NCI-H2029 (cell line): ENCODE data around the gene ALDH3B1.
A peak's percentile ranks its signal among the peaks of the same experiment; 100 is the strongest.
"Not testable (repeated sequence)": the region's sequence is repeated elsewhere in the genome, so short reads cannot be mapped to it uniquely, and the experiment has no call there.

Source experiments
- DNase-seq: peaks from one replicate; lab custom pipeline; 2025; lab: John Stamatoyannopoulos, UW

The ALDH3B1 gene, protein sequence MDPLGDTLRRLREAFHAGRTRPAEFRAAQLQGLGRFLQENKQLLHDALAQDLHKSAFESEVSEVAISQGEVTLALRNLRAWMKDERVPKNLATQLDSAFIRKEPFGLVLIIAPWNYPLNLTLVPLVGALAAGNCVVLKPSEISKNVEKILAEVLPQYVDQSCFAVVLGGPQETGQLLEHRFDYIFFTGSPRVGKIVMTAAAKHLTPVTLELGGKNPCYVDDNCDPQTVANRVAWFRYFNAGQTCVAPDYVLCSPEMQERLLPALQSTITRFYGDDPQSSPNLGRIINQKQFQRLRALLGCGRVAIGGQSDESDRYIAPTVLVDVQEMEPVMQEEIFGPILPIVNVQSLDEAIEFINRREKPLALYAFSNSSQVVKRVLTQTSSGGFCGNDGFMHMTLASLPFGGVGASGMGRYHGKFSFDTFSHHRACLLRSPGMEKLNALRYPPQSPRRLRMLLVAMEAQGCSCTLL

DNA sequence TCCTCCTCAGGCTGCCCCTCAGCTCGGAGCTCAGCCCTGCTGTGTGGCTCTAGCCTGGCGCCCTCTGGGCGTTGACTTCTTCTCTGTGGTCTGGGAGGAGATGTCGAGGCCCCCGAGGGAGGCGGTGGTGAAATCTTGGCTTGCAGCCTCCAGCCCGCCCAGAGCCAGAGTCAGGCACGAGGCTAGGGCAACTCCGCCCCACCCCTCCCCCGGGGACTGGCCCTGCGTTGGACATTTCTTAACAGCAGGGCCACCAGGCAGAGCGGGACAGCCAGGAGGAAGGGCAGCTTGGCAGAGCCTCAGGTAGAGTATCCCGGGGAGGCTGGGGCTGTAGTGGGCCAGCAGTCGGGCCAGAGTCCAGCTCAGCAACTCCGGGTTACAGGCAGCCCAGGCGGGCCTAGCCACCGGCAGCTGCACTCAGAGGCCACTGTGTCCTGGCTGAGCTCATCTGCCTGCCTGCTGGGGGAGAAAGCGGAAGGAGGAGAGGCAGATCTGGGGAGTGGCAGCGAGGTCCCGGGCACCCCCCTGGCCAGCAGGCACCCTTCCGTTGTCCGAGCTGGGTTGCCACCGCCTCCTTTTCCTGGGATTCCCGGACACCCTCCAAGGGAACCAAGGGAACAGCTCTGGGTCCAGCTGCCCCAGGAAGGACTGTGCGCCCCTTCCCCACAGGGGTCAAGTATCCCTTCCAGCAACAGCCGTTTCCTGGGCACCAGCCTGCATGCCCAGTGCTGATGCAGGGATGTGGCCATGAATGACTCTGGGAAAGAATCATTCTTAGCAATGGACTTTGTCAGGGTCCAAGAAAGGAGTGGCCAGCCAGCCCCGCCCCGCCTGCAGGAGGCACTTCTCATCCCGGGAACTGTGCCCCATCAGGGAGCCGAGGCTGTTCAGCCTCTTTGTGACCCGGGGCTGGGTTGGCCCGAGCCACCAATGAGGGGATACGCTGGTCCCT lies at the start of gene ALDH3B1:
ALDH3B1 (plus strand) TSS at position 238 of the 952 bp plus-strand sequence. CDS start 4,971 bp downstream, outside the sequence.
- DNase-seq: no peak

GRCh38 chr11:67963217-67963616 lies 46.9 kb upstream of the ALDH3B1 start:
- not testable (repeated sequence) for DNase-seq

DNA sequence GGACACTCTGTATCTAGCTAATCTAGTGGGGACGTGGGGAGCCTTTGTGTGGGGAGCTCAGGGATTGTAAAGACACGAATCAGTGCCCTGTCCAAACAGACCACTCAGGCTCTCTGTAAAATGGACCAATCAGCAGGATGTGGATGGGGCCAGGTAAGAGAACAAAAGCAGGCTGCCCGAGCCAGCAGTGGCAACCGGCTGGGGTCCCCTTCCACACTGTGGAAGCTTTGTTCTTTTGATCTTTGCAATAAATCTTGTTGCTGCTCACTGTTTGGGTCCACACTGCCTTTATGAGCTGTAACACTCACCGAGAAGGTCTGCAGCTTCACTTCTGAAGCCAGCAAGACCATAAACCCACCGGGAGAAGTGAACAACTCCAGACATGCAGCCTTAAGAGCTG lies 46.2 kb upstream of the ALDH3B1 start:
- DNase-seq: not testable (repeated sequence)

- DNase-seq: not testable (repeated sequence)
These were observed 45.4 kb upstream of the ALDH3B1 start for GRCh38 chr11:67964746-67965145.

- not testable (repeated sequence) for DNase-seq
These were observed 44.2 kb upstream of the ALDH3B1 start for GRCh38 chr11:67965830-67966348.

- DNase-seq: not testable (repeated sequence)
These were observed 35.4 kb upstream of the ALDH3B1 start for GRCh38 chr11:67974746-67975145.

DNA sequence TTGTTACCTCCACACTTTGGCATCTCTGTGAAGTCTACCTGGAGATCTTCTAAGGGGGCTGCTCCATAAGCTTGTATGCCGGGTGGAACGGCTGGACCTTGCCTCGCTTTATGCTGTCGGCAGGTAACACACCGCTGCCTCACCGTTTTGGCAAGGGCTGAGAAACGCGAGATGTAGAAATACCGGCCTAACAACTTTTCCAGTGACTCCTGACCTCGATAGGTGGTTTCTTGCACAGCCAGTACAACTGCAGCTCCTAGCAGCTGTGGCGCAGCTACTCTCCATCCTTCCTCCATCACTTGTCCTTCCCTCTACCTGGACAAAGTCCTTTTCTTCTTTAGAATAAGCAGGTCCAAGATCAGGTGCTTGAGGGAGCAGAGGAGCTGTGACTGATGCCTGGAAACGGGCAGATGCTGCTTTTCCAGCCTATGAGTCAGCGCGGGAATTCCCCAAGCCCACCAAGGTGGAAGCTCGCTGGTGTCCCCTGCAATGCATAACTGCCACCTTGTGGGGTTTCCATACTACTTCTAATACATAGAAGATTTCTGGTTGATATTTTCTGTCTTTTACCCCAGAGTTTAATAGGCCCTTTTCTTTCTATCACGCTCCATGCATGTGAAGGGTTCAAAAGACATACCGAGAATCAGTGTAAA lies 31.2 kb upstream of the ALDH3B1 start:
- DNase-seq: peak; percentile 7

- DNase-seq: not testable (repeated sequence)
These were observed 28.9 kb upstream of the ALDH3B1 start for GRCh38 chr11:67981226-67981625.

- DNase-seq: not testable (repeated sequence)
These were observed 27.8 kb upstream of the ALDH3B1 start for GRCh38 chr11:67982255-67982857.

- no peak for DNase-seq
These were observed 26.2 kb upstream of the ALDH3B1 start for GRCh38 chr11:67983951-67984350.

- DNase-seq: not testable (repeated sequence)
These were observed 24.8 kb upstream of the ALDH3B1 start for GRCh38 chr11:67985302-67985701.

DNA sequence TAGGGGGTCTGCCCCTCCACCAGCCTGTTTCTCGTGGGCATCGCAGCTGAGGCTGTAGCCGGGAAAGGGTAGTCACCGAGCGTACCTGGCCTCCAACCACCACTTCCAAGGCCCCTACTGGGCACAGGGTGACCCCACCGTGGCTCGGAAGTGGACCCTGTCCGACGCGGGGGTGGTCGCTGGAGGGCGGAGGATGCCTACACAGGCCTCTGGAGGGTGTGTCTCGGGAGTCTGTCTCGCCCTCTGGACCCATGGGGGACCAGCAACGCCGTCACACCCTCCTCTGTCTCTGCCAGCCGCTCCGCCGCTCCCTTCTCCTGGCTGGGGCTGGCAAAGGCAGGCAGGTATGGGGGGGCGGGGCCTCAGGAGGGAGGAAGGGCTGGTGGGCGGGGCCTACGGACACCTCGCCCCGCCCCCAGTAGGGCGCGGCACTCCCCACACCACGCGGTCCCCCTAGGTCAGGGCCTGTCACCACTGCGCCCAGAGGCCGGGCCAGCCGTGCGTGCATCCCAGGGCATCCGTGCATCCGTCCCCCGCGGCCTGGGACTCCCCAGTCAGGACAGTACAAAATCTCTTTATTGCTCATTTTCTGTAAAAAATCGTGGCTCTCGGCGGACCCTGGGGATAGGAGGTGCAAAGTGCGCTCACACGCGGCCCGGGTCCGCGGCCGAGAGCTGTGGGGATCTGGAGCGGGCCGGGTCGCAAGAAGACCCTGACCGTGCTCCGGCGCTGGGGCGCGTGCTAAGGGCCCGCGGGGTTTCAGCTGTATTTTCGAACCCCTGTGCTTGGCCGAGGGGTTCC lies 19.4 kb upstream of the ALDH3B1 start:
- DNase-seq: not testable (repeated sequence)

DNA sequence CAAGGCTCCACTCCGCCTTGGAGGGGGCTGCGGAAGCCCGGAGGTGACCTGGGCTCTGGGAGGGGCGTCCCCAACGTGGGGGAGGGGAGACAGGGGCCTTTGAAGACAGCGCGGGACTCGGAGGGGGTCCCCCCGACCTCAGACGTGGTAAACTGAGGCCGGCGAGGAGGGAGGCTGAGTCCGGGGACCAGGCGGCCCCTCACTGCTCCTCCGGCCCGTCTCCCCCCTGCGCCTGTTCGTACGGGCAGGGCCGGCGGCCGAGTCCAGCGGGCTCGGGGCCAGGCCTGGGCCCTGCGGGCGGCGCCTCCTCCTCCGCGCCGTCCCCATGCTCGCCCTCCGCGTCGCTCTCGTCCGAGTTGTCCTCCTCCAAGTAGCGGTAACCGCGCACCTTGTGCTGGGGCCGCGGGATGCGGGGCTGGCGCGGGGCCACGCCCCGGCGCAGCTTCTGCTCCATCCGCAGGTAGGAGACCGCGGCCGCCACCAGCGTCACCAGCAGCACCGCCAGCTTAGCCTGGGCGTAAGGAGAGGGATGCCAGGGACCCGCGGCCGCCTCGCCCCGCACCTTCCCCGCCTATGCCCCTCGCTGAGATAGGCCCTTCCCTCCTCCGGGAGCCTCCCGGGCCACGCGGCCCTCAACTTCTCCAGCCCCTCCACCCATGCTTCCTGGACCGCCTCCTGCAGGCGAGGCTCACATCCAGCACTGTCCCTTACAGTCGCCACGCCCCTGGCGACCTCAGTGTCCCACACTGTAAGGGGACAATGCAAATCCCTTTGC lies 18.6 kb upstream of the ALDH3B1 start:
- not testable (repeated sequence) for DNase-seq

- DNase-seq: peak; percentile 25
These were observed 16.3 kb upstream of the ALDH3B1 start for GRCh38 chr11:67993821-67994220.

- DNase-seq: not testable (repeated sequence)
These were observed 15.7 kb upstream of the ALDH3B1 start for GRCh38 chr11:67994387-67994786.

- DNase-seq: not testable (repeated sequence)
These were observed 15.0 kb upstream of the ALDH3B1 start for GRCh38 chr11:67995129-67995528.

- DNase-seq: not testable (repeated sequence)
These were observed 14.5 kb upstream of the ALDH3B1 start for GRCh38 chr11:67995579-67995978.

DNA sequence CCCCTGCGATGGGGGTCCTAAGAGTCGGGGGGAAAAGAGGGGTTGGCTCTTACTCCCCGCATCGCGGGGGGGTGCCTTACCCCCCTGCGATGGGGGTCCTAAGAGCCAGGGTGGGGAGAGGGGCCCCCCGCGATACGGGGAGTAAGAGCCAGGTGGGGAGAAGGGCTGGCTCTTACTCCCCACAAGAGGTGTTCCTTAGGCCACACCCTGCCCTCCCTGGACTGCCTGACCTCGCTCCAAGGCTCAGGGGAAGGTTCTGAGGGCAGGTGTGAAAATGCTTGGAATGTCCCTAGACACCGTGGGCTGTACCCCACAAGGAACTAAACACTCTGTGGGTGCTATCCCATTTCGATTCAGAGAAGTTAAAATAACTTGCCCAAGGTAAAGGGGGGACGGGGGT lies 14.1 kb upstream of the ALDH3B1 start:
- no peak for DNase-seq

DNA sequence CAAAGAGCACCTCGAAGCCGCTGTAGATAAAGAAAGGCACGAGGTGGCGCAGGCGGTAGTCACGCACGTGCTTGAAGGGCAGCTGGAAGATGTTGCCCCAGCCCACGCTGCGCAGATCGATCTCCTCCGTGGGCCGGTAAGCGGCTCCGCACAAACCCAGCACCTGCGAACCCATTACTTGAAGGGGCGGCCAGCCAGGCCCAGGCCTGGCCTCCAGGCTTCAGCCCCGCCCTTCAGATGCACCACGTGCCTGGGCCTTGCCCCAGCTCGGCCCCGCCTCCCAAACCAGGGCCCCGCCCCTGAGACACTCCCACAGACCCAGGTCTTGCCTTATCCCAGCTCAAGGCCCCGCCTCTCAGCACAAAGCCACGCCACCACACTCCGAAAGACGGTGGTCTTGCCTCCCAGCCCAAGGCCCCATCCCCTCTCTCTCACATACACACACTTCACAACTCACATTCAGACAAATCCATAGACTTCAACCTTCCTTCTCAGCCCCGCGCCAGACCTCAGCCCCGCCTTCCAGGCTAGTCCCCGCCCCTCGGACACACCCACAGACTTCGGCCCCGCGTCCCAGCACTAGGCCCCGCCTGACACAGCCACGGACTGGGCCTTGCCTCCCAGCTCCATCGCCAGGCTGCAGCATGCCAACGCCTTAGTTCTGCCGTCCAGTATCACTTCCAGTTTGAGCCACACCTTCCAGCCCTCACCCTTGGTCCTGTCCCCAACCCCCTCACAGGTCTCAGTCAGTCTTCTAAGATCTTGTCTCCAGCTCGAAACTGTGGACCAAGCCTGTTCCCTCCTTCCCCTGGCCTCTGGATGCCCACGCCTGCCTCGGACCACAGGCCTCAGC lies 13.3 kb upstream of the ALDH3B1 start:
- DNase-seq: no peak
